ENCODE results near the gene NLRP10. TPM values are rescaled to one million over a fixed set of nuclear protein-coding genes. Genes with fewer than 3 reads are reported as not detected.

Gene NLRP10
- polyA plus RNA-seq, 1 donor: 0.05 TPM

Other genes starting within 250 kb of the NLRP10 start
- 0.13 TPM for gene OR5P2, start 168.5 kb downstream of the NLRP10 start, polyA plus RNA-seq (ENCODE audit: insufficient read length)
- not detected for gene OR5P3, start 134.6 kb downstream of the NLRP10 start, polyA plus RNA-seq (ENCODE audit: insufficient read length)
- 0.05 TPM for gene OR10A6, start 34.2 kb downstream of the NLRP10 start, polyA plus RNA-seq (ENCODE audit: insufficient read length)
- 0.27 TPM for gene OR10A3, start 23.7 kb downstream of the NLRP10 start, polyA plus RNA-seq (ENCODE audit: insufficient read length)
- gene EIF3F, start 21.9 kb upstream of the NLRP10 start, polyA plus RNA-seq (ENCODE audit: insufficient read length): 339 TPM
- 27.2 TPM for gene TUB, start 115.8 kb upstream of the NLRP10 start, polyA plus RNA-seq (ENCODE audit: insufficient read length)
- gene RIC3, start 203.6 kb upstream of the NLRP10 start, polyA plus RNA-seq (ENCODE audit: insufficient read length): 21.0 TPM

Data from left kidney (tissue), 1 donor.